Measurements from ENCODE around the gene KRTAP5-7. TPM values are rescaled to one million over a fixed set of nuclear protein-coding genes. Genes with fewer than 3 reads are reported as not detected.

The KRTAP5-7 gene
- total RNA-seq, 1 experiment from 2014 or later: not detected

DNA sequence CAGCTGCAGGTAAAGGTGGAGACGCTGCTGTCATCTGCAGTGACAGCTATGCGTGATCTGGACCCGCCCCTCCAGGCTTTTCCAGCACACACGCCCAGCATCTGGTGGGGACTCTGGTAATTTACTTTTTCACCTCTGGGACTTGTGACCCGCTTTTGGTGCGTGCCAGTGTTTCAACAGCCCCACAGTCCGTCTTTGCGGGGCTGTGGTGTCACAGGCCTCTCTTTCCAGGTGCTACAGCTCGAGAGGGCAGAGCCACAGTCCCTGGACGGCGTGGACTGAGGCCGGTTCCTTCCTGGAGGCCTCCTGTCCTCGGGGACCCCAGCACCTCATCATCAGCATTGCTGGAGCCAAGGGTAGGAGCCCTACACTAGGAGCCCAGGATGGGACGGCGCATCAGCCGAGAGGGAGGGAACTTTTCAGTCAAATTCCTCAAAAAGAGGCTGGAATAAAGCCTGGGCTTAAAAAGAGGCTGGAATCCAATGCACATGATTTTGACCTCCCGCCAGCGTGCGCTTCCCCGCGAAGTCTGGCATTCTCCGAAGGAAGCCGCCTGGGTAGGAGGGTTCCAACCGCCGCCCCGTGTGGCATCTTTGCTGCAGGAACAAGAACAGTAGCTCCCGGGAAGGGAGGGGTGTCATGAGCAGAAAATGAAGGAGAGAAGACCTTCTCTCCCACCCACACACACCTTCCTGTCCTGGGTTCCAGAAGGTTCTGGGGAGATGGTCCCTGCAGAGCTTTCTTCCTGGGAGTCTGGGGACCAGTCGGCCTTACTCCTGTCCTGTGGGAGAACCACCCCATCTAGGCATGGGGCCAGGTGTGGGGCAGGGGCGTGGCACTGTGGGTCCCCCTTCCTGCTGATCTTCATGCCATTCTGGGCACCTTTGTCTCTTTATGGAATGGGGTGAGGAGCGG lies 25.7 kb upstream of the KRTAP5-7 start:
- no peaks in the 10 kb centered on the region for H3K27me3 ChIP-seq (ENCODE audit: low read length)
- intact Hi-C loops (cut with micrococcal nuclease): no loop called here
- no peaks in the 10 kb centered on the region for H3K79me2 ChIP-seq (ENCODE audit: low read length)
- ChIA-PET POLR2A (ENCODE audit: unreplicated experiment) (no interaction called here), CTCF (no interaction called here)
- no peaks in the 10 kb centered on the region for H3K9me2 ChIP-seq (replicated peaks; ENCODE audit: low read length)
- no peak overlapping the region for H3K4me3 ChIP-seq (ENCODE audit: low read length)
- H3K9me3 ChIP-seq (ENCODE audit: low read length): no peaks in the 10 kb centered on the region
- TF ChIP-seq, protein P1, sequence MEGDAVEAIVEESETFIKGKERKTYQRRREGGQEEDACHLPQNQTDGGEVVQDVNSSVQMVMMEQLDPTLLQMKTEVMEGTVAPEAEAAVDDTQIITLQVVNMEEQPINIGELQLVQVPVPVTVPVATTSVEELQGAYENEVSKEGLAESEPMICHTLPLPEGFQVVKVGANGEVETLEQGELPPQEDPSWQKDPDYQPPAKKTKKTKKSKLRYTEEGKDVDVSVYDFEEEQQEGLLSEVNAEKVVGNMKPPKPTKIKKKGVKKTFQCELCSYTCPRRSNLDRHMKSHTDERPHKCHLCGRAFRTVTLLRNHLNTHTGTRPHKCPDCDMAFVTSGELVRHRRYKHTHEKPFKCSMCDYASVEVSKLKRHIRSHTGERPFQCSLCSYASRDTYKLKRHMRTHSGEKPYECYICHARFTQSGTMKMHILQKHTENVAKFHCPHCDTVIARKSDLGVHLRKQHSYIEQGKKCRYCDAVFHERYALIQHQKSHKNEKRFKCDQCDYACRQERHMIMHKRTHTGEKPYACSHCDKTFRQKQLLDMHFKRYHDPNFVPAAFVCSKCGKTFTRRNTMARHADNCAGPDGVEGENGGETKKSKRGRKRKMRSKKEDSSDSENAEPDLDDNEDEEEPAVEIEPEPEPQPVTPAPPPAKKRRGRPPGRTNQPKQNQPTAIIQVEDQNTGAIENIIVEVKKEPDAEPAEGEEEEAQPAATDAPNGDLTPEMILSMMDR (conservative IDR thresholded peaks at IDR 0.05; ENCODE audit: low read depth, low read length): no peak
- TF ChIP-seq EZH2 (IDR thresholded peaks at IDR 0.05; ENCODE audit: low read length, unreplicated experiment): no peak
- no peak for TF ChIP-seq EZH2phosphoT487 (IDR thresholded peaks at IDR 0.05; ENCODE audit: borderline replicate concordance, low read length)
- H3K4me1 ChIP-seq (ENCODE audit: insufficient read depth, low read length): peaks cover 16% of the 10 kb centered on the region; the same call in 1 of the 2 replicates
- BruUV-seq (replicated peaks): no TSS peak
- H3K9ac ChIP-seq (ENCODE audit: low read length): no peak overlapping the region
- H3K36me3 ChIP-seq (ENCODE audit: low read depth, low read length): peaks cover 24% of the 10 kb centered on the region
- ATAC-seq (no peak), DNase-seq (no peak)
- H4K20me1 ChIP-seq (ENCODE audit: low read length): no peaks in the 10 kb centered on the region
- no peak overlapping the region for H3K4me2 ChIP-seq (ENCODE audit: low read length)
- H3K27ac ChIP-seq (ENCODE audit: low read length): no peak overlapping the region
- H2AFZ ChIP-seq (ENCODE audit: low read length): no peak overlapping the region
- H3F3A ChIP-seq (ENCODE audit: low read length, unreplicated experiment): no peaks in the 10 kb centered on the region

DNA sequence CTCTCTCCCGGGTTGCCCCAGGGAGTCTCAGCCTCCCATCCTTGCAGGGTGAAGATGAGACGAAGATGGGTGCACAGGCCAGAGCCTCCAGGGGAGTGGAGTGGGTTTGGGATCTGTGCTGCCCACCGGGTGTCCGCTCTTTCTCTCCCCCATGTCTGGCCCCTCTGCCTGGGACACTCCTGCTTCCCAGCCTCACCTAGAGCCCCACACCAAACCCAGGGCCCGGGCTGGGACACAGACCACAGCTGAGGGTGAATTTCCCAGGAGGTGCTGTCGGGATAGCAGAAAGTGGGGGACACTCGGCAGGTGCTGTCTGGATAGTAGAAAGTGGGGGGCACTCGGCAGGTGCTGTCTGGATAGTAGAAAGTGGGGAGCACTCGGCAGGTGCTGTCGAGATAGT lies 25.0 kb upstream of the KRTAP5-7 start:
- H3K4me3 ChIP-seq (ENCODE audit: low read length): no peak overlapping the region
- ChIA-PET POLR2A (ENCODE audit: unreplicated experiment) (no interaction called here), CTCF (no interaction called here)
- ATAC-seq: no peak
- H3K9ac ChIP-seq (ENCODE audit: low read length): no peak overlapping the region
- H3K9me2 ChIP-seq (replicated peaks; ENCODE audit: low read length): no peaks in the 10 kb centered on the region
- intact Hi-C loops (cut with micrococcal nuclease): no loop called here
- no peak overlapping the region for H3K4me2 ChIP-seq (ENCODE audit: low read length)
- H3K36me3 ChIP-seq (ENCODE audit: low read depth, low read length): peaks cover 23% of the 10 kb centered on the region
- H4K20me1 ChIP-seq (ENCODE audit: low read length): no peaks in the 10 kb centered on the region
- no peaks in the 10 kb centered on the region for H3K79me2 ChIP-seq (ENCODE audit: low read length)
- no peak for DNase-seq
- TF ChIP-seq, protein P1 (conservative IDR thresholded peaks at IDR 0.05; ENCODE audit: low read depth, low read length): no peak
- no peak for TF ChIP-seq EZH2 (IDR thresholded peaks at IDR 0.05; ENCODE audit: low read length, unreplicated experiment)
- no peak for TF ChIP-seq EZH2phosphoT487 (IDR thresholded peaks at IDR 0.05; ENCODE audit: borderline replicate concordance, low read length)
- no peak overlapping the region for H2AFZ ChIP-seq (ENCODE audit: low read length)
- H3K27ac ChIP-seq (ENCODE audit: low read length): no peak overlapping the region
- H3K9me3 ChIP-seq (ENCODE audit: low read length): no peaks in the 10 kb centered on the region
- H3K4me1 ChIP-seq (ENCODE audit: insufficient read depth, low read length): peaks cover 16% of the 10 kb centered on the region; the same call in 1 of the 2 replicates
- BruUV-seq (replicated peaks): no TSS peak
- H3K27me3 ChIP-seq (ENCODE audit: low read length): no peaks in the 10 kb centered on the region
- no peaks in the 10 kb centered on the region for H3F3A ChIP-seq (ENCODE audit: low read length, unreplicated experiment)

DNA sequence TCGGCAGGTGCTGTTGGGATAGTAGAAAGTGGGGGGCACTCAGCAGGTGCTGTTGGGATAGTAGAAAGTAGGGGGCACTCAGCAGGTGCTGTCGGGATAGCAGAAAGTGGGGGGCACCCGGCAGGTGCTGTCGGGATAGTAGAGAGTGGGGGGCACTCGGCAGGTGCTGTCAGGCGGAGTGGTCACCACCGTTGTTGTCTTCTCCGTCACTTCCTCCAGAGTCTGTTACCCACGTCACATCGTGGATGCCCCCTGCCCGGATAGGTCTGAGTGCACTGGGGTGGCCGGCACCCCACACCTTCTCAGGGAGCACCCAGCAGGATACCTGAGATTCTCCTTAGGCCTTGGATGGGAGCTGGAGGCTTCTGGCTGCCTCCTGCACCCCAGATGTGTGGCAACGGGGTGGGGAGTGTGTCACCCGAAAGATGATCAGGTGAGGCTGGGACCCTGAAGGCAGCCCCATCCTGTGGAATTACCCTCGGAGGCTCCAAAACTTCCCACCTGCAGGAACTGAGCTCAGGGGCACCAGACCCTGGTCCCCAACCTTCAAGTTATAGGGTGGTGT lies 24.1 kb upstream of the KRTAP5-7 start:
- no peaks in the 10 kb centered on the region for H3K9me2 ChIP-seq (replicated peaks; ENCODE audit: low read length)
- H3K4me2 ChIP-seq (ENCODE audit: low read length): no peak overlapping the region
- no peaks in the 10 kb centered on the region for H3F3A ChIP-seq (ENCODE audit: low read length, unreplicated experiment)
- no peaks in the 10 kb centered on the region for H3K79me2 ChIP-seq (ENCODE audit: low read length)
- H3K27me3 ChIP-seq (ENCODE audit: low read length): no peaks in the 10 kb centered on the region
- no peak overlapping the region for H3K9ac ChIP-seq (ENCODE audit: low read length)
- BruUV-seq (replicated peaks): no TSS peak
- intact Hi-C loops (cut with micrococcal nuclease): no loop called here
- H3K4me3 ChIP-seq (ENCODE audit: low read length): no peak overlapping the region
- H3K27ac ChIP-seq (ENCODE audit: low read length): no peak overlapping the region
- no peaks in the 10 kb centered on the region for H3K9me3 ChIP-seq (ENCODE audit: low read length)
- no peak for TF ChIP-seq EZH2phosphoT487 (IDR thresholded peaks at IDR 0.05; ENCODE audit: borderline replicate concordance, low read length)
- H4K20me1 ChIP-seq (ENCODE audit: low read length): no peaks in the 10 kb centered on the region
- peaks cover 16% of the 10 kb centered on the region; the same call in 1 of the 2 replicates for H3K4me1 ChIP-seq (ENCODE audit: insufficient read depth, low read length)
- POLR2A ChIA-PET (ENCODE audit: unreplicated experiment): no interaction called here
- no peak overlapping the region for H2AFZ ChIP-seq (ENCODE audit: low read length)
- no peak for ATAC-seq
- peaks cover 19% of the 10 kb centered on the region for H3K36me3 ChIP-seq (ENCODE audit: low read depth, low read length)
- CTCF ChIA-PET: no interaction called here
- no peak for DNase-seq
